ENCODE measurements around the gene SPDYE17.
"Not testable (repeated sequence)": the region's sequence is repeated elsewhere in the genome, so short reads cannot be mapped to it uniquely, and the experiment has no call there.

Gene SPDYE17

GRCh38 chr7:77032261-77032660 is at the start of gene SPDYE17:
TSS of gene SPDYE17 (minus strand) at chr7:77032361. CDS start at chr7:77030570, 1,791 bp downstream.
- not testable (repeated sequence) for DNase-seq

- not testable (repeated sequence) for DNase-seq
Observed at GRCh38 chr7:77080236-77080635, 48.1 kb upstream of the SPDYE17 start.

- not testable (repeated sequence) for DNase-seq
Observed at GRCh38 chr7:77079624-77080023, 47.5 kb upstream of the SPDYE17 start.

- not testable (repeated sequence) for DNase-seq
Observed at GRCh38 chr7:77079112-77079511, 47.0 kb upstream of the SPDYE17 start.

GRCh38 chr7:77077060-77077459 is 44.9 kb upstream of the SPDYE17 start:
- DNase-seq: not testable (repeated sequence)

- DNase-seq: not testable (repeated sequence)
Observed at GRCh38 chr7:77074786-77075396, 42.7 kb upstream of the SPDYE17 start.

GRCh38 chr7:77071108-77071507 is 38.9 kb upstream of the SPDYE17 start:
- DNase-seq: not testable (repeated sequence)

- not testable (repeated sequence) for DNase-seq
Observed at GRCh38 chr7:77065869-77066268, 33.7 kb upstream of the SPDYE17 start.

GRCh38 chr7:77063732-77064131 is 31.6 kb upstream of the SPDYE17 start:
- not testable (repeated sequence) for DNase-seq

GRCh38 chr7:77062557-77062956 is 30.4 kb upstream of the SPDYE17 start, which contains the start of gene SPDYE18:
TSS of gene SPDYE18 (minus strand) at chr7:77062558. CDS start at chr7:77060512, 2,046 bp downstream.
- DNase-seq: not testable (repeated sequence)

GRCh38 chr7:77026349-77026748 is 5.8 kb downstream of the SPDYE17 start:
- DNase-seq: not testable (repeated sequence)

- not testable (repeated sequence) for DNase-seq
Observed at GRCh38 chr7:77010074-77010680, 22.0 kb downstream of the SPDYE17 start.

- not testable (repeated sequence) for DNase-seq
Observed at GRCh38 chr7:77008000-77008399, 24.2 kb downstream of the SPDYE17 start.

- DNase-seq: not testable (repeated sequence)
Observed at GRCh38 chr7:77006127-77007110, 25.7 kb downstream of the SPDYE17 start.

GRCh38 chr7:77005461-77006057 is 26.6 kb downstream of the SPDYE17 start:
- DNase-seq: not testable (repeated sequence)

- DNase-seq: not testable (repeated sequence)
Observed at GRCh38 chr7:77004151-77004550, 28.0 kb downstream of the SPDYE17 start.

GRCh38 chr7:77003241-77003640 is 28.9 kb downstream of the SPDYE17 start:
- not testable (repeated sequence) for DNase-seq

- DNase-seq: not testable (repeated sequence)
Observed at GRCh38 chr7:77002678-77003233, 29.4 kb downstream of the SPDYE17 start.

GRCh38 chr7:77002104-77002503 is 30.1 kb downstream of the SPDYE17 start:
- not testable (repeated sequence) for DNase-seq

- not testable (repeated sequence) for DNase-seq
Observed at GRCh38 chr7:76999474-77000107, 32.6 kb downstream of the SPDYE17 start.

GRCh38 chr7:76998764-76999450 is 33.3 kb downstream of the SPDYE17 start:
- not testable (repeated sequence) for DNase-seq

Measured in activated CD4-positive, alpha-beta T cell treated with anti-CD3 and anti-CD28 coated beads for 1 hour (primary cell).